ENCODE results near the gene WARS2. TPM values are rescaled to one million over a fixed set of nuclear protein-coding genes. Genes with fewer than 3 reads are reported as not detected.

The WARS2 gene
- total RNA-seq, 2 experiments from 2014 or later = 7.0 to 11.0 TPM

DNA sequence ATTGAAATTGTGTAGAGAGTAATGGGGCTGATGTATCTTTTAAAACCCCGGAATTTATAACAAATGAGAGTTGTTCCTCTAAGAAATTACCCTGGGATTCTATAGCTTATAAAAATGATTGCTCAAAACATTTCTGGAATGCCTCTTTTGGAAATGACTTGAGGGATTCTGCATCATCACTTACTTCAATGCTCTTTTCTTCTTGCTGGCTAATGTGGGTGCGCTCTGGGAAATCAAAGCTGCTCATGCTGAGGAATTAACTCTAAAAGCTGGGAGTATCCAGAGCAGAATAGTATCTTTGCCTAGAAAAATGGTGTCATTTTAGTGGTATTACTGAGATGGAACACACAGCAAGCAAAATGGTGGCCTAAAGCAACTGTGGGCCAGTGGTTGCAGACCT, 129.3 kb downstream of the WARS2 start:
- CTCF ChIA-PET (ENCODE audit: unreplicated experiment) = no interaction called here
- no peaks in the 10 kb centered on the region for H3K36me3 ChIP-seq (ENCODE audit: insufficient read depth, low read length)
- no peak overlapping the region for H3K4me3 ChIP-seq (ENCODE audit: low read depth, low read length, poor library complexity, severe bottlenecking)
- no peak for DNase-seq (ENCODE audit: low spot score)
- no peak overlapping the region for H2AFZ ChIP-seq (ENCODE audit: low read length)
- H3K4me2 ChIP-seq (ENCODE audit: low read length) = no peak overlapping the region
- no peaks in the 10 kb centered on the region for H3K9me3 ChIP-seq (ENCODE audit: low read length)
- intact Hi-C loops (cut with micrococcal nuclease; ENCODE audit: unreplicated experiment) = no loop called here
- BruUV-seq (replicated peaks) = no TSS peak
- H3K4me1 ChIP-seq (ENCODE audit: insufficient read depth, low read length, poor library complexity, severe bottlenecking) = no peaks in the 10 kb centered on the region
- H4K20me1 ChIP-seq (ENCODE audit: insufficient read depth, low read length) = no peaks in the 10 kb centered on the region
- H3K27ac ChIP-seq (ENCODE audit: low read depth, low read length, poor library complexity, severe bottlenecking) = no peak overlapping the region
- no peaks in the 10 kb centered on the region for H3K9me2 ChIP-seq (ENCODE audit: insufficient read depth, low read length)
- POLR2A ChIA-PET = interaction anchor here (1.2 to 1.3 kb wide), 2 partner anchors 10 to 131 kb away, joined by 3 to 4 read pairs; no protein-coding TSS in a partner anchor
- no peaks in the 10 kb centered on the region for H3K79me2 ChIP-seq (ENCODE audit: insufficient read depth, low read depth, low read length)
- no peak for TF ChIP-seq EZH2phosphoT487 (IDR thresholded peaks at IDR 0.05; ENCODE audit: borderline replicate concordance, low read depth, low read length)
- TF ChIP-seq, protein P1, sequence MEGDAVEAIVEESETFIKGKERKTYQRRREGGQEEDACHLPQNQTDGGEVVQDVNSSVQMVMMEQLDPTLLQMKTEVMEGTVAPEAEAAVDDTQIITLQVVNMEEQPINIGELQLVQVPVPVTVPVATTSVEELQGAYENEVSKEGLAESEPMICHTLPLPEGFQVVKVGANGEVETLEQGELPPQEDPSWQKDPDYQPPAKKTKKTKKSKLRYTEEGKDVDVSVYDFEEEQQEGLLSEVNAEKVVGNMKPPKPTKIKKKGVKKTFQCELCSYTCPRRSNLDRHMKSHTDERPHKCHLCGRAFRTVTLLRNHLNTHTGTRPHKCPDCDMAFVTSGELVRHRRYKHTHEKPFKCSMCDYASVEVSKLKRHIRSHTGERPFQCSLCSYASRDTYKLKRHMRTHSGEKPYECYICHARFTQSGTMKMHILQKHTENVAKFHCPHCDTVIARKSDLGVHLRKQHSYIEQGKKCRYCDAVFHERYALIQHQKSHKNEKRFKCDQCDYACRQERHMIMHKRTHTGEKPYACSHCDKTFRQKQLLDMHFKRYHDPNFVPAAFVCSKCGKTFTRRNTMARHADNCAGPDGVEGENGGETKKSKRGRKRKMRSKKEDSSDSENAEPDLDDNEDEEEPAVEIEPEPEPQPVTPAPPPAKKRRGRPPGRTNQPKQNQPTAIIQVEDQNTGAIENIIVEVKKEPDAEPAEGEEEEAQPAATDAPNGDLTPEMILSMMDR (conservative IDR thresholded peaks at IDR 0.05; ENCODE audit: low read length) = no peak

DNA sequence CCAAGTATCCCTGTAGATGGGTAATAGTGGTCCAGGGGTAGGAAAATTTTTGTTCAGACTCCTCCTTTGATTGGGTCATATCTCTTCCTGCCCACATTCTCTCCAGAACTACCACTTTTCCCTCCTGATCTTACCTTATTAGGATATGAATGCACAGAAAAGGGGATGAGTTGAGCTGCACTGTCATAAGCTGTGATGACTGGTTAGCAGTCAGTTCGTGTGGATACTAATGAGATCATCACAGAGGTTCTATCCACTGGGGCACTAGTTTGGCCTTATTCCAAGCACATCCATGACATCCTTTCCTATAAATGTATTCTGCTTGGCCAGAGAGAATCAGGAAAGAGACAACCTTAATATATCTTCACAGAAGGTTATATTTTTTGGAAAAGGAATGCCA, 130.3 kb downstream of the WARS2 start:
- Histone ChIP-seq H3K36me3 (ENCODE audit: insufficient read depth, low read length) (no peaks in the 10 kb centered on the region), H3K9me3 (ENCODE audit: low read length) (no peaks in the 10 kb centered on the region), H3K9me2 (ENCODE audit: insufficient read depth, low read length) (no peaks in the 10 kb centered on the region), H3K4me1 (ENCODE audit: insufficient read depth, low read length, poor library complexity, severe bottlenecking) (no peaks in the 10 kb centered on the region), H3K4me3 (ENCODE audit: low read depth, low read length, poor library complexity, severe bottlenecking) (no peak overlapping the region), H4K20me1 (ENCODE audit: insufficient read depth, low read length) (no peaks in the 10 kb centered on the region), H3K27ac (ENCODE audit: low read depth, low read length, poor library complexity, severe bottlenecking) (no peak overlapping the region), H3K79me2 (ENCODE audit: insufficient read depth, low read depth, low read length) (no peaks in the 10 kb centered on the region), H3K4me2 (ENCODE audit: low read length) (no peak overlapping the region), H2AFZ (ENCODE audit: low read length) (no peak overlapping the region)
- CTCF ChIA-PET (ENCODE audit: unreplicated experiment) = no interaction called here
- intact Hi-C loops (cut with micrococcal nuclease; ENCODE audit: unreplicated experiment) = no loop called here
- POLR2A ChIA-PET = no interaction called here
- no TSS peak for BruUV-seq (replicated peaks)
- no peak for DNase-seq (ENCODE audit: low spot score)
- TF ChIP-seq, protein P1 (conservative IDR thresholded peaks at IDR 0.05; ENCODE audit: low read length) = no peak
- TF ChIP-seq EZH2phosphoT487 (IDR thresholded peaks at IDR 0.05; ENCODE audit: borderline replicate concordance, low read depth, low read length) = no peak

DNA sequence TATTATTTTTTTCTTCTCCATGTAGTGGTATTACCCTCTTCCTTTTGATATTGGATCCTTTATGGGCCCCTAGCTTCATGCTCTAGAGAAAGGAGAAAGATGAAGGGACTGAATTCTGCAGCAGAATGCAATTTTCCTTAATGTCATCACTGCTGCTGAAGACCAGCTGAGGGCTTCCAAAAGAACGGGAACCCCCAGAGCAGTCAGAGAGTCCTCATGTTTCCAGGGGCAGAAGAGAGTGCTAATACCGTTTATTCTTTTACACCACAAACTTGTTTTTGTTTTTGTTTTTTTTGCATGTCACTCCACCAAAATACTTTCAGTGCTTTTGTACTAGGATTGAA, 131.2 kb downstream of the WARS2 start:
- no peak for DNase-seq (ENCODE audit: low spot score)
- no peaks in the 10 kb centered on the region for H3K4me1 ChIP-seq (ENCODE audit: insufficient read depth, low read length, poor library complexity, severe bottlenecking)
- no peaks in the 10 kb centered on the region for H4K20me1 ChIP-seq (ENCODE audit: insufficient read depth, low read length)
- H3K27ac ChIP-seq (ENCODE audit: low read depth, low read length, poor library complexity, severe bottlenecking) = no peak overlapping the region
- POLR2A ChIA-PET = no interaction called here
- no TSS peak for BruUV-seq (replicated peaks)
- H3K36me3 ChIP-seq (ENCODE audit: insufficient read depth, low read length) = no peaks in the 10 kb centered on the region
- no peak overlapping the region for H3K4me2 ChIP-seq (ENCODE audit: low read length)
- H3K9me3 ChIP-seq (ENCODE audit: low read length) = no peaks in the 10 kb centered on the region
- no peak overlapping the region for H3K4me3 ChIP-seq (ENCODE audit: low read depth, low read length, poor library complexity, severe bottlenecking)
- CTCF ChIA-PET (ENCODE audit: unreplicated experiment) = interaction anchor here (0.5 kb wide), 1 partner anchor 73 kb away, joined by 3 read pairs; no protein-coding TSS in a partner anchor
- no peaks in the 10 kb centered on the region for H3K79me2 ChIP-seq (ENCODE audit: insufficient read depth, low read depth, low read length)
- no peaks in the 10 kb centered on the region for H3K9me2 ChIP-seq (ENCODE audit: insufficient read depth, low read length)
- intact Hi-C loops (cut with micrococcal nuclease; ENCODE audit: unreplicated experiment) = loop anchor here (5.0 kb wide), 1 partner anchor 857 kb away; no protein-coding TSS in a partner anchor
- no peak for TF ChIP-seq EZH2phosphoT487 (IDR thresholded peaks at IDR 0.05; ENCODE audit: borderline replicate concordance, low read depth, low read length)
- TF ChIP-seq, protein P1 (conservative IDR thresholded peaks at IDR 0.05; ENCODE audit: low read length) = no peak
- no peak overlapping the region for H2AFZ ChIP-seq (ENCODE audit: low read length)
